ENCODE results near the gene SIGLEC6.
A peak's percentile ranks its signal among the peaks of the same experiment; 100 is the strongest.

SIGLEC6 gene

DNA sequence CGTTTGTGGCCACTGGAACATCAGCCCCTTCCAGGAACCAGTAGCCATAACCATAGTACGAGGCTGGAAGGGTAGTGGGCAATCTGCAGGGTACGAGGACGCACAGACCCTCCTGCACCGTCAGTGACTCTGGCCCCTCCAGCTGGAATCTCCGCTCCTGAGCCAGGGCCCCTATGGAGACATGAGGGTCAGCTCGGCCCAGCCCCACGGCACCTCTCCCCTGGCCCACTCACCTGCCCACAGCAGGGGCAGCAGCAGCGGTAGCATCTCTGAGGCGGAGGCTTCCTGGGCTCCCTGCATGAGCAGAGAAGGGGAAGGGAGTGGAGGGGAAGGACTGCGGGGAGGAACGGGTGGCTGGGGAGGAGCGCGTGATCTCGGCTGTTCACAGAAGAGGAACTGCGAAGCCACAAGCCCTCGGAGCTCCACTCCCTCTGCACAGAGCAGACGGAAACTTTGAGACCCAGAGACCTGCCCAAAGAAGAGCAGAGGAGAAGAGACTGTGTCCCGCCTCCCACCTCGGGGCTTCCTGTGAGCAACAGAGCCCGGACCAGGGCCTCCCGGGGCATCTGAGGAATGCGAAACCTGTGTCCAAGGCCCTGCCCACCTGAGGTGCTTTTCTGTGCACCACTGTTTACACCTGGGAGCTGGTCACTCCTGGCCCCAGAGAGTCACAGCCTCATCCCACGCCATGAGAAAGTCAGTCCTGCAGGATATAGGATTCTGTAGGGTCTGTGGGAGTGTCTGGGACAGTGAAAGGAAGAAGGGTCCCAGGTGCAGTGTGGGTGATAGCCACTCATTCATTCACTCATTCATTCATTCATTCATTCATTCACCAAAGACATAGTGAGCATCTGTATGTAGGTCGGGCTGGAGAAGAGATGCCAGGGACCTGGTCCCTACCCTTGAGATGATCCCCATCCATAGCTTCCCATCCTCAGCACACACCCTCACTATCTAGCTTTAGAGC lies at the start of gene SIGLEC6:
Gene SIGLEC6, minus strand, starts transcription at position 322 of the 967 bp plus-strand sequence. Its CDS starts 22 bp downstream, at position 300.
- no peak for DNase-seq

DNA sequence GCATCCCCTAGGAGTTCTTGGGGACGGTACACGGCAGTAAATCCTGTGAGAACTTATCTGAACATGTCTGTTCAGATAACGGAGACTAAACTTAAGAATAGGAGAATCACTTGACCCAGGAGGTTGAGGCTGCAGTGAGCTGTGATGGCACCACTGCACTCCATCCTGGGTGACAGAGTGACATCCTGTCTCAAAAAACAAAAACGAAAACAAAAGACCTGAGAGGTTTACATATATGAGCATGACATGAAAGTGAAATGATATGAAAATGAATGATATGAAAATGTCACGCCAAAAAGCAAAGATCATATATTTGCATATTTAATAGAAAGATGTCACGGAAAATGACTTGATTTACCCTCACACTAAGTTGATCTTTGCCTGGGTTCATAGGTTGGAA lies 45.4 kb upstream of the SIGLEC6 start:
- DNase-seq = no peak

DNA sequence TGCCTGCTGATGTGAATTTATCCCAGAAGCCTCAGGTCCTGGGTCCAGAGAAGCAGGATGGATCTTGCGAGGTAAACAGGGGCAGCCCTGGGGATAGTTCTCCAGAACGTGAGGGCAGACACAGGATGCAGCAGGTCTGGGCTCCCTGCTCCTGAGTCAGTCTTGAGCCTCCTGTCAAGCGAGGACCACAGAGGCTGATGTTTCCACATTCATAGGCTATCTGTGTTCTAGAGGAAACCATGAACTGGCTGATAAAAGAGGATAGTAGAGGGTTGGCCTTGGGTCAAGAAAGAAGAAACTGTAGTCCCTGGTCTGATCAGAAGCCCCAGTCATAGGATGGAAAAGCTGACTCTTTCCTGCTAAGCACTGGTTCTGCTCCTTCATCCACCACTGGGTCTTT lies 41.9 kb upstream of the SIGLEC6 start:
- no peak for DNase-seq

DNA sequence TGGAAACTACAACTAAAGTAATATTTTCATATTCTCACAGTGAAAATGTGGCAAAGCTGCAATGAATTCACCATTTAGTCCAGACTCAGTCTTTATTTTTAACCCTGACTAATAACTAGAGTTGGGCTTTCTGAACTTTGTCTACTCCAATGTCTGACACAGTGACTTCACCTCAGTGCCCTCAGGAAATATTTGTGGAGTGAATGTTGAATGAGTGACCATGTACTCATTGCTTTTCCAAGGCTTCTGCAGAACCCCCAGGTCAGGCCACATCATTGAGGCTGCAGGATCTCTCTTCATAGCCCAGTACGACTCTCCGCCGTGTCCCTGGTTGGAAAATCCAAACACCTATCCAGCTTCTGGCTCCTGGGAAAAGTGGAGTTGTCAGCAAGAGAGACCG lies 41.4 kb upstream of the SIGLEC6 start:
- DNase-seq = no peak

DNA sequence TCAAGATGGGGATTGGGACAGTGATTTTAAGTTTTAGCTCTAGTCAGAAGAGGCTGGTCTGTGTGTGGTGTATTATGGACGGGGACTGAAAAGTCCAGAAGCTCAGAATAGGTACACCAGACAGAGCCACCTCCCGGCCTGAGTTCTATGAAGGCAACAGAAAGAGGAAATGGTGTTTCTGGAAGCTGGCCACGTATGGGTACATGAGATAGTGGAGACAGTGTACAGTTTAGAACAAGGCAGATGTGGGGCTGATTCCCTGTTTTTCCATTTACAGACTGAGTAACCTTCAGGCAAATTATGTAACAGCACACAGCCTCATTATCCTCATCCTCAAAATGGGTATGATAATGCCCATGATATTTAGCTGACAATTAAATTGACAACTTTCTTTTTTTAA lies 40.9 kb upstream of the SIGLEC6 start:
- DNase-seq = no peak

DNA sequence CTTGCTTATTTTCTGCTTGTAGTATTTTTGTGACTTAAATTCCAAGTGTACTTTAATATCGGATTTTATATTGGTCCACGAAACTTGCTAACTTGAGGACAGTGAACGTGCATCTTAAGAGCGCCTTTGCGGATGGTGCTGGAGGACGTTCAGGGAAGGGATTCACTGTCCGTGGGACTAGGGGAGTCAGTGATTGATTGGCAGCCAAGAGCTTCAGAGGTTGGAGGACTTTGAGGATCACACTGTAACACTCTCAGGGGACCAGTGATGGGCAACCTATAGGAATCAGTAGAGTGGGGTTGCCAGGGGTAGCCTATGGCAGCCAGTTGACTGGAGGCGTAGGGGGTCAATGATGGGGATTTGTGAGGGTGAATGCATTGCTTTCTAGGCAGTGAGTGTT lies 40.1 kb upstream of the SIGLEC6 start:
- no peak for DNase-seq

DNA sequence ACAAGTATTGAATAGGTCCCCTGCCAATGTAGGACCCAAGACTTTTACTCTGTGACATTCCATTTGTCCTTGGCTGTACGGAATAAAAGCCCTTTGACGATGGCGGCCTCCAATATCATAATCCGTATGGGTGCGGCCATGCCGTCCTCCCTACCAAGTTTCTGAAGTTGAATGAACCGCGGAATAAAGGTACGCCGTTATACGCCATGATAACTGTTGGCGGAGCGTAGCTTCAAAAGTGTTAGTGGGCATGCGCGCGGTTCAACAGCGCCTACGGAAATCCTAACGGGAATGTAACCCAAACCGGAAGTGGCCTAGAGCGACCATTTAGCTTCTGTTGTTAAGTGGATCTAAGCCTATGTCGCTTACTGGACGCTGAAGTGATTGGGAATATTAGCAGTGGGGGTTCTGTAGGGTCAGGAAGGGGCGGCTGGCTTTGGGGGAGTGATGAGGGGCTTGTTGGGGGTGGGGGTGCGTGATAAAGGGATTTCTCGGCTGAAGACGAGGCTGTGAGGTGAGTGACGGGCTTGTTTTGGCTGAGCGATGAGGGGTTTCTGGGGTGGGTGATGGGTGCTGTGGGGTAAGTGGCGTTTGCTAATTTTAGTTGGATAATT lies 39.6 kb upstream of the SIGLEC6 start, which contains the start of gene ZNF175:
Gene ZNF175, plus strand, starts transcription at position 322 of the 614 bp plus-strand sequence. CDS start 2,047 bp downstream, outside the sequence.
- DNase-seq = peak; percentile 91

DNA sequence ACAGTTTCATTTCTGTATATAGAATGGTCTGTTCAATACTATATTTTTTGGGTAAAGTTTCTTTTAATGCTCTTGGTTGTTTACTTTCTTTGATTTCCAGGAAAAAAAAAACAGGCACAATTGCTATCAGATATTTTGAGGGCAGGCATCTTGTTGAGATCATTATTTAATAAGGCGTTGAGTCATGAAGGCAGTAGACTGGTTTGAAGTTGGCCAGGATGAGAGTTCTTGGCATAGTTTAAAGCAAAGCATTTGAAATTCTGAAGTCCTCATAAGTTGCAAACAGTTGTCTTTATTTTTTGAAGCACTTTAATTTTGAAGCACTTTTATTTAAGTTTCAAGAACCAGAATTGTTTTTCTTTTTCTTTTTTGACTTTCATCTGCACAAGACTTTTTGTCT lies 37.0 kb upstream of the SIGLEC6 start:
- no peak for DNase-seq

DNA sequence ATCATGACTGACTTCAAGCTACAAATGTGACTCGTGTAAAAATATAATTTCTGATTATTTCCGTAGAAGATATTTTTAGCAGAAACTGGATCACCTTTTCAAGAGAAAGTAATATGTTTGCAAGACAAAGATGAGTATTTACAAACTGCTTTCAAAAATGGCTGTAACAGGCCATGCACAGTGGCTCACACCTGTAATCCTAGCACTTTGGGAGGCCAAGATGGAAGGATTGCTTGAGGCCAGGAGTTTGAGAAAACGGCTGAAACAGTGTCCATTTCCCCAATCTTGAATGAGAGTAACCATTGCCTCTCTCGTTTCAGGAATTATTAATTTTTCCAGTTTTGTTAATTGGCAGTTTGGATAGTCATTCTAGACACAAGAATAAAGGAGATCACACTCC lies 36.1 kb upstream of the SIGLEC6 start:
- no peak for DNase-seq

DNA sequence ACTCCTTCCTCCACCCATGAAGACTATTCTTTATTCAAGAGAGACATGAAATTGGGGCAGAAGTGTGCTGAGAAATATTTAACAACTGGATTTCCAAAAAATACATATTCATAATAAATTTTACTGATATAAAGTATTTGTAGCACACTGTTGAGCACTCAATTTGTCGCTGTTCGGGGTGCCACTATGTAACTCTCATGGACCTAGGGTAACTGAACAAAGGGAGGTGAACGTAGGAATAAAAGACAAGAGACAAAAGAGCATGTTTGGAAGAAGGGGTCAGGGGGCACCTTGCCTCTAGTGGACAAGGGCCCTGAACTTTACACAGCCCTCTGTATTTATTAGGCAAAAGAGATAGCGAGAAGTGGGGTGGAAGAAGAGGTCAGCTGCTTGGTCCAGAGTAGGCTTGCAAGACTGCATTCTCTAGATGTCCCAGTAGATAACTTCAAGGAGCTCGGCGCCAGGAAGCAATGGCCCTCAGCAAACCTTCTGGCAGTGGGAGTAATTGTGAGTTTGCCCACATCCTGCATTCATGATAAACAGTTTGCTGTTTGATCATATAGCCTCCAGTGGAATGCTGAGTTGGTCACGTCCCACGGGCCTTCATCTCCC lies 35.1 kb upstream of the SIGLEC6 start:
- DNase-seq = no peak

DNA sequence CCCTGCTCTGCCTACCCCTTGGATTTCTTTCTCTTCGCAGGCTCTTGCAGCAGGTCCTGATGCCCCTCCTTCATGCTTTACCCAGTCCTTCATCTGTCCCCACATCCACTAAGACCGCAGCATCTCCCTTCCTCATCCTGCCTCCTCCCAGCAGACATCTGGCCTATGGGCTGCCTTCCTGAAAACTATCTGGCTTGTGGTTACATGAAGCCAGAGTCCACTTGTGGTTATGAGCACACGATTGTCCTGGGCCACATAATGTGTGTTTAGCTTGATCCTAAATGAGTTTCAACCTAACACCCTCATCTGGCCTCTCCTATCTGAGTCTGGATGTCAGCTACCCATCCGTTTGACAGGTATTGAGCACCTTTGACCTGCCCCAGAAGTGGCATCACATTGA lies 34.1 kb upstream of the SIGLEC6 start:
- no peak for DNase-seq

DNA sequence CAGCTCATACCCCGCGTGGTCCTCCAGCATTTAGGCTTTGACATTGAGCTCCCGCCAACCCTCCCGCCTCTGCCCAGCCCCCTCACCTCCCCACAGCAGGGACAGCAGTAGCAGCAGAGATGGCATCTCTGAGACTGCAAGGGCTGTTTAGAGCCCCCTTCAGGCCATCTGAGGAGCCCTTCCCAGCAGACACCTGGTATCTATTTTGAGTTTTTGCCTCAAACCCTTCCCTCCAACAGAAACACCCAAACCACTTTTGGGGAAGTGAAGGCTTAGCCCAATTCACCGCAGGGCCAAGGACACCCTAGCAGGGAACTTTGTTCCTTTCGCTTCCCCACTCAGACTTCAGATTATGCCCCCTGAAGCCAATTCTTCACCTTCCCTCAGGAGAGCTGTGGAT lies 33.3 kb upstream of the SIGLEC6 start:
- DNase-seq = no peak

DNA sequence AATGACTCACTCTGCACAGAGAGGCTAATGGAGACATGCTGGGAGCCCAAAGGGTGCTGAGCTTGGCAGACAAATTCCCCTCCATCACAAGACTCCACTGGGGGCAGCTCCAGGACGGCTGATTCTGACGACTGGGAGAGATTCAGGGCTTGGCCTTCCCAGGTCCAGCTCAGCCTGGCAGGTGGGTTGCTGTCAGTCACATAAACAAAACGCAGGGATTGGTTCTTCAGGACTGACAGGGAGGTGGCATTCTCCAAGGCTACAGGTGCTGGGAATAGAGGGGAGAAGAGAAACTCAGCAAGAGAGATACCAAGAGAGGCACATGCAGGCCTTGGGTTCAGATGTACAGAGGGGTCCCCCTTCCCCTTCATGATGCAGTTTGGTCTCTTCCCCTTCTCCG lies 28.9 kb upstream of the SIGLEC6 start:
- no peak for DNase-seq

DNA sequence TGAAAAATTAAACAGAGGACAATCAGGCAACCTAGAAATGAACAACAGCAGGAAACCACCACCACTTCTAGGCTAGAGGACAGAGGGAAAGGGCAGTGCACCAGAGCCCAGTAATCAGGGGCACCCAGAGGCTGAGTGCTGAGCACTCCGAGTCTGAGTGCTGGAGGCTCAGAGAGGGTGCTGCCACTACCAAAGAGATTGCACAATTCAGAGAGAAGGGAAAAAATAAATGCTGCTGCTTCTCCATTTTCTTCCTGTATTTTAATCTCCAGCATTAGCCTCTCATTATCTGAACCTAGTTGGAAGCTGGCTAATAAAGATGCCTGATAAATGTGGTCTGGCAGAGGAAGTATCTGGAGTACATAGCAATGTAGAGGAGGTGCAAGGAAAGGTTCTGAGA lies 27.8 kb upstream of the SIGLEC6 start:
- no peak for DNase-seq

DNA sequence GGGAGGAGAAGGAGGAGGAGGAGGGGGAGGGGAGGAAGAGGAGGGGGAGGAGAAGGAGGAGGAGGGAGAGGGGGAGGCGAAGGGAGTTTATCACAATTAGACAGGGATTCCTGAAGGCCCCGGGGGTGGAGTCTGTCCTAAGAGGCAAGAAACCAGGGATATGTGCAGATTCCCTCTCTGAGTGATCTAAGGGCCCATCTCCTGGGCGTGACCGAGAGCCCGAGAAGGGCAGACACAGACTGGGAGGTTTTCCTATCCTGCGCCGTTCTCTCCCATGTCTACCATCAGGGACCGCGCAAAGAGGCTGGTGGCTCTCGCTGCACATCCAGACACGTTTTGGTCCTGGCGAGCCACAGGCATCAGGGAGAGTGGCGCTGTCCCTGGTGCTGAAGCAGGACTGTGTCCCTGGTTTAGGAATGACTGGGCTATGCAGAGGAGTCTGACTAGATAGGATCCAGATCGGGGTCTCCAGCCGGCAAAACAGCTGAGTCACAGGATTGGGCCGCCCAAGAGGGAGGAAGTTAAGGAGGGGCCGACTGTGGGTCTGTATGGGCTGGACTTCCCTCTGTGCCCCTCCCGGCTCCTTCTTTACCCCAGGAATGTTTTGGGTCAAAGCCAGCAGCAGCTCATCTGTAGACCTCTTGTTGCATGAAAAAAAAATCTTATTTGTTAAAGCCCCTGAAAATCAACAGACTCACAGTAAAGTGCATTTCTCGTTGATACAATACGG lies 21.7 kb upstream of the SIGLEC6 start:
- DNase-seq = peak; percentile 49

DNA sequence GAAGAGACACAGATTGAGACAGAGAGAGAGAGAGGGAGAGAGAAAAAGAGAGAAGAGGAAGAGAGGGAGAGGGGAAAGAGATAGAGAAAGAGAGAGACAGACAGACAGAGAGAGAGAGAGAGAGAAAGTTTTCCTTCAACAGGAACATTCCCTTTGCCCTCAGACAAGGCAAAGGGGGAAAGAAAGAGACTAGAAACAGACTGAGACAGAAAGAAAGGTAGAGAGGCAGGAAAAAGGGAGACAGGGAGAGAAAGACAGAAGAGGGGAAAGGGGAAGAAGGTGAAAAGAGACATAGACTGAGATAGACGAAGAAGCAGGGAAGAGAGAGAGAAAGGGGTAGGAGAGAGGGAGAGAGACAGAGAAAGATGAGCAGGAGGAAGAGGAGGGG lies 21.1 kb upstream of the SIGLEC6 start:
- no peak for DNase-seq

DNA sequence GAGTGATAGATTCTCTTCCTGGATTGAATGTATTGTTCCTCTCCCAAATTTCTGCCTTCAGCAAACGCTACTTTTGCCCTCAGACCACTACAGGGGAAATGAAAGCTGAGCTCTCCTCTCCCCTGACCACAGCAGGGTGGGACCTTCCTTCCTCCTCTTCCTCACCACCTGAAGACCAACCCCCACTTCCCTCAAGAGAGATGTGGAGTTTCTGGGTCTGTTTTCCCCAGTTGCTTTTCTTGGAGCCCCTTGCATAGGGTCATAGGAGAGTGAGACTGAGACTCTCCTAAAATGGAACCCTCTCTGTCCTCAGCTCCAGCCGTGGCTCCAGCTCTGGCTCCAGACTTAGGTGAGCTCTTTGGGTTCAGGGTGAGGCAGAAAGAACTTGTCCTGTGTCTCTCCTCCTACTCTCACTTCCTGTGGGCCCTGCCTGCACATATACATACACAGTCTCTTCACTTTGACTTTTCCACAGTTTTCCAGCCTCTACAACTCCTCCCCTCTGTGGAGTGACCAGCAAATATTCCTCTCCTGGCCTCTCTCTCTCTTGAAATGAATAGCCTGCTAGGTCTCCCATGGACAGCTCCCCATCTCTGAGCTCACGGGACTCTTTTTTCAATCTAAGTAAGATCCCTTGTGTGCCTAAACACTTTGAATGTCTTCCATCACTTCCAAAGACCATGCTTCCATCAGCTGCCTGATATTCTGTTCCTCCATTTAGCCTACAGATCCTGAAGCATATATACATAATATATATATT lies 20.4 kb upstream of the SIGLEC6 start:
- no peak for DNase-seq

DNA sequence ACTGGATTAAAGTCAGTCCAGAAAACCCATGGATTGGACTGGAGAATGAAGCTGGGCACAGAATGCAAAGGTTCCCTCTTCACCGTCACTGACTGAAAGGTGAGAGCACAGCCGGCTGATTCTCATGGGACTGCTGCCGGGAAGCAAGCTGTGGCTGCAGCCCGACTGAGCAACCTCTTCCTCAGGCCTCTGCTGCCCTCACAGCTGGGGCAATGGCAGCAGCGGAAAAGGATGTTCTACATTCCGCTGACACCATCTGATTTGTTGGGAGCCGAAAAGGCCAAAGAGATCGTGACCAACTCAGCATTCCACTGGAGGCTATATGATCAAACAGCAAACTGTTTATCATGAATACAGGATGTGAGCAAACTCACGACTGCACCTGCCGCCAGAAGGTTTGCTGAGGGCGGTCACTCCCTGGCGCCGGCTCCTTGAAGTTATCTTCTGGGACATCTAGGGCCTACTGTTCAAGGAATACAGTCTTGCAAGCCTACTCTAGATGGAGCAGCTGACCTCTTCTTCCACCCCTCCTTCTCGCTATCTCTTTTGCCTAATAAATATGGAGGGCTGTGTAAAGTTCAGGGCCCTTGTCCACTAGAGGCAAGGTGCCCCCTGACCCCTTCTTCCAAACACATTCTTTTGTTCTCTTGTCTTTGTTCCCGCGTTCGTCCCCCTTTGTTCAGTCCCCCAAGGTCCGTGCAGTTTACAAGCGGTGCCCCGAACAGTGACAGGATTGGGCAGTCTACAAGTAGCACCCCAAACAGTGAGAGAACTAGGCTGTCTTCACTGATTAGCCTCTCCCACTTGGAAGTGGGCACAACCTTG lies 19.6 kb upstream of the SIGLEC6 start:
- DNase-seq = no peak

DNA sequence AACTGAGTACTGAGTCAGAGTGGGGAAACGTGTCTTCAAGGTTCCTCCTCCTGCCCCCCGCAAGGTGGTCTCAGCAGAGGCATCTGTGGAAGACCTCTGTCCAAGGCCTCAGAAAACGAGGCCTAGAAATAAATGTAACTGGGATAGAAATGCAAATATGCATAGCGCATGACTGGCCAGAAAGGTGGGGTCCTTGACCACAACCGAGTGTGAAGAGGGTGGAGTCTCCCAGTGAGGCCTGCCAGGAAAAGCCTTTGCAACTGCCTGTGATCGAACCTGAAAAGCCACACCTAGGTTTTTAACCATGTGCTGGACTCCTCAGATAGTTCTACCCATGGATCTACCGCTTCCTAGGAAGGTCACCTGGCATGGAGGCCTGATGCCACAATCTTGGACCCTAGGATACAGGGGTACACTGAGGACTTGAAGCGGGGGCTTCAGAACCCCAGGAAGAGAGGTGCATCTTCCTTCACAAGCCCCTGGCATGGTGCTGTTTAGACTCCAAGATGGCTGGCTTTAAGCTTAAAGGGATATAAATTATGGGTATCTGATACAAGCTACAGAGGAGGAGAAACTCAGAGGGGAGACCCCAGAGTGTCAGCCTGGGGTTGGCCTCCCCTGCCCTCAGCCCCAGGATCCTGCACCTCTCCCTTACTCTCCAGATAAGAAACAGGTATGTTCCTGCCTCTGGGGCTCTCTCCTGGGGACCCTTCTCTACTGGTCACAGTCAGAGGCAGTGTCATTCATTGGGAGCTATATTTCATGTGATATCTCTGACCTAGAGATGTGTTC lies 18.3 kb upstream of the SIGLEC6 start:
- no peak for DNase-seq

DNA sequence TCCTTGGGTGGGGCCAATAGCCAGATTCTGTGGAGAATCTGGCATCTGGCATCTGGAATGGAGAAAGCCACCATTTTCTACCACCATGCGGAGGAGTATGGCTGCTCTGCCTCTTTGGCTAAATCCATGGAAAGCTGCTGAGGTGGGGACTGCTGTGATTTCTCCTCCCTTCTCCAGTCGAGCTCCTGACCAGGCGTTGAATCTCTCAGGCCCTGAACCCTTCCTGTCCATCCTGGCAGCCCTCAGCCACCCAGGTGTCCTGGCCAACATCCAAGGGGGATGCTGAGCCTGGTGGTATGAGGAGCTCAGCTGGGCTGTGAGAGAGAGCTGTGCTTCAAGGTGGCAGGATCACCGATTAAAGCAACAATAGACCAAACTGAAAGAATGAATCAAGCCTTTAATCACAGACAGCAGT lies 17.4 kb upstream of the SIGLEC6 start:
- DNase-seq = no peak
